ENCODE results near the gene PHF2.

PHF2 gene

GRCh38 chr9:93675336-93676150, 99.2 kb downstream of the PHF2 start:
- no peak for FAIRE-seq
- no peak for TF ChIP-seq CTCF (IDR thresholded peaks at IDR 0.05; ENCODE audit: insufficient read depth, missing control alignments)
- no peak for DNase-seq (ENCODE audit: insufficient read length, low spot score)

GRCh38 chr9:93676310-93677047, 100.1 kb downstream of the PHF2 start:
- FAIRE-seq (no peak), DNase-seq (ENCODE audit: insufficient read length, low spot score) (no peak)
- no peak for TF ChIP-seq CTCF (IDR thresholded peaks at IDR 0.05; ENCODE audit: insufficient read depth, missing control alignments)

DNA sequence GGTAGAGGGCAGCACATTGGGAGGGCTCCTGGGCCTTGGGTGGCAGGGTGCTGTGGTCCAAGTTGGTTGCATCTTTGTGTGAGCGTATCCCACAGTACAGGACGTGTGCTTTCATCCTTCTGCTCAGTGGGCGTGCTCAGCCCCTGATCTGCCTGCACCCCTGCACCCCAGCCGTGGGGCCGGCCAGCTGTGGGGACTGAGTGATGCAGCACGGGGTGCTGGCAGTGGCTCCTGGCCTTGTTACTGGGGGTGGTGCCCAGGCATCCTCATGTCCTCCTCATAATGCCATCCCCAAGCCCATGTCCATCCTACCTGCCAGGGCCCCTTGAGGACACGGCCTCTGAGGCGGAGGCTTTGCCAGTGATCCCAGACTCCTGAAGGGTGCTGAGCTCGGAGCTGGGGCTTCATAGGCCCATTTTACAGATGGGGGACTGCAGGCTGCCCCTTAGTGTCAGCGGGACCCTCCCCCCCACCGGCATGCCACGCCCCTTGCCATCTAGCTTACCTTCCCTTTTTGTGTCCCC, 100.7 kb downstream of the PHF2 start:
- DNase-seq (ENCODE audit: insufficient read length, low spot score) (no peak), FAIRE-seq (no peak)
- TF ChIP-seq CTCF (IDR thresholded peaks at IDR 0.05; ENCODE audit: insufficient read depth, missing control alignments): no peak

GRCh38 chr9:93677641-93678136, 101.3 kb downstream of the PHF2 start:
- FAIRE-seq (no peak), DNase-seq (ENCODE audit: insufficient read length, low spot score) (no peak)
- TF ChIP-seq CTCF (IDR thresholded peaks at IDR 0.05; ENCODE audit: insufficient read depth, missing control alignments): no peak

- no peak for DNase-seq (ENCODE audit: insufficient read length, low spot score)
- no peak for TF ChIP-seq CTCF (IDR thresholded peaks at IDR 0.05; ENCODE audit: insufficient read depth, missing control alignments)
- no peak for FAIRE-seq
These were observed 102.0 kb downstream of the PHF2 start for GRCh38 chr9:93678199-93679019.

- FAIRE-seq (no peak), DNase-seq (ENCODE audit: insufficient read length, low spot score) (no peak)
- TF ChIP-seq CTCF (IDR thresholded peaks at IDR 0.05; ENCODE audit: insufficient read depth, missing control alignments): no peak
These were observed 103.4 kb downstream of the PHF2 start for GRCh38 chr9:93679536-93680442.

All from D721Med (cell line).